Endothelial cell of umbilical vein (primary cell): Measurements from ENCODE around the gene CNKSR2. TPM values are rescaled to one million over a fixed set of nuclear protein-coding genes. Genes with fewer than 3 reads are reported as not detected.

Experiments used
- BruUV-seq: library from RNA; stranded (reverse); fragments of 400-500 nt; replicated peaks from 2 replicates; lab custom pipeline; 2021; lab: Mats Ljungman, UMichigan
- CTCF ChIA-PET: fragments of 300-600, 350-600 bp; sonication (Branson Sonifier 250); formaldehyde crosslinking; loops from one replicate; lab custom pipeline; 2021; ENCODE audit warnings: antibody characterized with exemption, inconsistent platforms; lab: Charles Lee
- POLR2A ChIA-PET: fragments of 300-600, 350-600 bp; sonication (Branson Sonifier 250); formaldehyde crosslinking; loops from one replicate; lab custom pipeline; 2021; ENCODE audit warnings: antibody characterized with exemption, inconsistent platforms; lab: Charles Lee
- DNase-seq: peaks from one replicate; pipeline ENCODE4 v3.0.0-alpha.2; 2011; ENCODE audit warnings: low read depth, low spot score
- FAIRE-seq: peaks from 2 replicates; lab custom pipeline; 2011; peaks lifted over from hg19 to GRCh38; lab: Jason Lieb, UNC
- H2AFZ ChIP-seq: 2 replicates; pipeline ENCODE4 v1.6.0; 2012; ENCODE audit warnings: low read depth, low read length, control low read depth, inconsistent platforms
- H3K27ac ChIP-seq: 2 replicates; pipeline ENCODE4 v1.5.1; 2011; ENCODE audit warnings: low read depth, mild to moderate bottlenecking, control low read depth, low read length, moderate library complexity; ENCODE audit not compliant: insufficient read depth
- H3K27me3 ChIP-seq, 2 experiments: 2 replicates each; pipeline versions ENCODE4 v1.6.0 to v1.6.1; 2011; ENCODE audit warnings: low read length in 2 of 2, mixed read lengths in 1 of 2; ENCODE audit not compliant: control insufficient read depth in 2 of 2, insufficient read depth in 2 of 2
- H3K36me3 ChIP-seq, 2 experiments: 2 replicates in 1 of 2; 3 replicates in 1 of 2; pipeline ENCODE4 v1.5.1; 2011; ENCODE audit warnings: low read length in 2 of 2, mild to moderate bottlenecking in 1 of 2, moderate library complexity in 1 of 2; ENCODE audit not compliant: control insufficient read depth in 2 of 2, insufficient read depth in 2 of 2; ENCODE audit errors: extremely low read depth in 1 of 2
- H3K4me1 ChIP-seq: 3 replicates; pipeline ENCODE4 v1.5.1; 2011; ENCODE audit warnings: mild to moderate bottlenecking, low read length; ENCODE audit not compliant: control insufficient read depth, insufficient read depth; ENCODE audit errors: extremely low read depth
- H3K4me2 ChIP-seq: 2 replicates; pipeline ENCODE4 v1.6.1; 2011; ENCODE audit warnings: low read length, control low read depth, mixed read lengths; ENCODE audit not compliant: insufficient read depth
- H3K4me3 ChIP-seq, 3 experiments: fragments of 200-600 bp in 1 of 3; sonication (generic), shearing (Covaris generic) in 1 of 3; replicated peaks in 1 of 3; 2 replicates each; pipeline ENCODE4 v1.5.1; 2011 to 2016; ENCODE audit warnings: control low read depth in 3 of 3, low read length in 3 of 3, mild to moderate bottlenecking in 2 of 3, inconsistent platforms in 1 of 3, low read depth in 1 of 3, moderate library complexity in 1 of 3; ENCODE audit not compliant: insufficient read depth in 1 of 3
- H3K79me2 ChIP-seq: 2 replicates; pipeline ENCODE4 v1.6.0; 2012; ENCODE audit warnings: low read length, inconsistent platforms; ENCODE audit not compliant: control insufficient read depth, insufficient read depth
- H3K9ac ChIP-seq: replicated peaks from 2 replicates; pipeline ENCODE3; 2011; ENCODE audit warnings: low read length, control low read depth; ENCODE audit not compliant: insufficient read depth; ENCODE audit errors: extremely low read depth
- H3K9me1 ChIP-seq: replicated peaks from 3 replicates; pipeline ENCODE4 v1.6.0; 2011; ENCODE audit warnings: mild to moderate bottlenecking, low read length; ENCODE audit not compliant: control insufficient read depth, insufficient read depth; ENCODE audit errors: extremely low read depth
- H3K9me3 ChIP-seq: replicated peaks from 2 replicates; pipeline ENCODE4 v1.5.1; 2012; ENCODE audit warnings: low read length, inconsistent platforms; ENCODE audit not compliant: control insufficient read depth, insufficient read depth
- H4K20me1 ChIP-seq: replicated peaks from 2 replicates; pipeline ENCODE3; 2011; ENCODE audit warnings: mild to moderate bottlenecking, low read length; ENCODE audit not compliant: control insufficient read depth, insufficient read depth; ENCODE audit errors: extremely low read depth
- EZH2 ChIP-seq: IDR thresholded peaks from 2 replicates; pipeline ENCODE4 v1.6.1; 2012; ENCODE audit warnings: borderline replicate concordance, low read depth, mild to moderate bottlenecking, moderate library complexity, low read length, inconsistent platforms; ENCODE audit not compliant: severe bottlenecking
- FOS ChIP-seq: IDR thresholded peaks from 2 replicates; pipeline ENCODE4 v1.6.1; 2011; ENCODE audit warnings: mild to moderate bottlenecking, low read length, moderate library complexity, borderline replicate concordance; ENCODE audit not compliant: insufficient read depth
- GATA2 ChIP-seq: IDR thresholded peaks from 2 replicates; pipeline ENCODE4 v1.7.0; 2011; ENCODE audit warnings: low read depth, mild to moderate bottlenecking, moderate library complexity, mixed read lengths, low read length; ENCODE audit not compliant: insufficient read length, insufficient read depth
- JUN ChIP-seq: IDR thresholded peaks from 2 replicates; pipeline ENCODE4 v1.6.1; 2011; ENCODE audit warnings: borderline replicate concordance, low read depth; ENCODE audit not compliant: insufficient read length, insufficient read depth
- MAX ChIP-seq: IDR thresholded peaks from 2 replicates; pipeline ENCODE4 v1.6.1; 2011; ENCODE audit not compliant: insufficient read depth, insufficient read length
- MYC ChIP-seq: IDR thresholded peaks from one replicate; pipeline ENCODE4 v1.6.1; 2011; ENCODE audit warnings: mild to moderate bottlenecking, low read depth, low read length
- POLR2A ChIP-seq: IDR thresholded peaks from 2 replicates; pipeline ENCODE4 v1.6.1; 2012; ENCODE audit warnings: low read depth, mild to moderate bottlenecking, control low read depth, low read length
- POLR2AphosphoS5 ChIP-seq: IDR thresholded peaks from 2 replicates; pipeline ENCODE4 v1.6.1; 2012; ENCODE audit warnings: low read depth, mild to moderate bottlenecking, control low read depth, low read length, moderate library complexity; ENCODE audit not compliant: insufficient read depth
- dilution Hi-C: fragments of 300-500 bp; cut with MboI; formaldehyde crosslinking; loops from one replicate; pipeline ENCODE4 v1.15.0; 2019; ENCODE audit warnings: low sequenced_read_pairs; ENCODE audit not compliant: extremely low pct_ligation_motif_present
- intact Hi-C: fragments of 100-400 bp; cut with micrococcal nuclease; formaldehyde crosslinking; loops from one replicate; pipeline ENCODE4 v1.10.0; 2022
- polyA plus RNA-seq, 4 experiments: library from polyadenylated mRNA; depleted of rRNA in 3 of 4; stranded (reverse) in 3 of 4; unstranded in 1 of 4; fragments of >200 nt; gene quantifications; 2 replicates each; pipeline versions ENCODE4 v1.2.1 to v1.2.3, GENCODE V29; 2011 to 2012; ENCODE audit warnings: missing spikeins in 1 of 4
- total RNA-seq: library from RNA; stranded (reverse); gene quantifications from 2 replicates; pipeline ENCODE4 v1.2.3, GENCODE V29; 2021
- TF ChIP-seq, protein P1 (sequence below), 2 donors: IDR thresholded peaks; 1 replicate in 1 of 2; 2 replicates in 1 of 2; pipeline ENCODE4 v1.5.1; 2011; ENCODE audit warnings: low read length in 2 of 2, mild to moderate bottlenecking in 2 of 2, moderate library complexity in 2 of 2, control low read depth in 1 of 2, inconsistent platforms in 1 of 2, low read depth in 1 of 2; ENCODE audit not compliant: insufficient read depth in 1 of 2; ENCODE audit errors: extremely low read depth in 1 of 2

CNKSR2 gene
- total and polyA plus RNA-seq, 2 donors (not counting 3 experiments of a cell fraction or from before 2014, with no cell fraction given): 0.13 TPM; not detected in 1

- Histone ChIP-seq H3K4me1 (no peaks in the 10 kb centered on the region), H3K27ac (no peak overlapping the region), H3K79me2 (no peaks in the 10 kb centered on the region), H3K9ac (no peak overlapping the region), H3K36me3 (no peaks in the 10 kb centered on the region), H3K9me1 (no peaks in the 10 kb centered on the region), H3K4me3 (no peak overlapping the region), H4K20me1 (no peaks in the 10 kb centered on the region), H2AFZ (no peak overlapping the region), H3K9me3 (no peaks in the 10 kb centered on the region), H3K27me3 (no peaks in the 10 kb centered on the region), H3K4me2 (no peak overlapping the region)
- no TSS peak for BruUV-seq
- TF ChIP-seq JUN: no peak
- TF ChIP-seq MAX: no peak
- TF ChIP-seq, protein P1, sequence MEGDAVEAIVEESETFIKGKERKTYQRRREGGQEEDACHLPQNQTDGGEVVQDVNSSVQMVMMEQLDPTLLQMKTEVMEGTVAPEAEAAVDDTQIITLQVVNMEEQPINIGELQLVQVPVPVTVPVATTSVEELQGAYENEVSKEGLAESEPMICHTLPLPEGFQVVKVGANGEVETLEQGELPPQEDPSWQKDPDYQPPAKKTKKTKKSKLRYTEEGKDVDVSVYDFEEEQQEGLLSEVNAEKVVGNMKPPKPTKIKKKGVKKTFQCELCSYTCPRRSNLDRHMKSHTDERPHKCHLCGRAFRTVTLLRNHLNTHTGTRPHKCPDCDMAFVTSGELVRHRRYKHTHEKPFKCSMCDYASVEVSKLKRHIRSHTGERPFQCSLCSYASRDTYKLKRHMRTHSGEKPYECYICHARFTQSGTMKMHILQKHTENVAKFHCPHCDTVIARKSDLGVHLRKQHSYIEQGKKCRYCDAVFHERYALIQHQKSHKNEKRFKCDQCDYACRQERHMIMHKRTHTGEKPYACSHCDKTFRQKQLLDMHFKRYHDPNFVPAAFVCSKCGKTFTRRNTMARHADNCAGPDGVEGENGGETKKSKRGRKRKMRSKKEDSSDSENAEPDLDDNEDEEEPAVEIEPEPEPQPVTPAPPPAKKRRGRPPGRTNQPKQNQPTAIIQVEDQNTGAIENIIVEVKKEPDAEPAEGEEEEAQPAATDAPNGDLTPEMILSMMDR (IDR thresholded peaks at IDR 0.05; ENCODE audit: extremely low read depth in 1 of 2, insufficient read depth in 1 of 2, low read depth in 1 of 2, low read length in 2 of 2): no peak
- no peak for TF ChIP-seq MYC
- TF ChIP-seq GATA2: no peak
- TF ChIP-seq POLR2A: no peak
- no peak for TF ChIP-seq EZH2
- no peak for TF ChIP-seq FOS
- no peak for TF ChIP-seq POLR2AphosphoS5
- intact Hi-C loops (no loop called here), dilution Hi-C loops (no loop called here)
- POLR2A ChIA-PET: no interaction called here
- CTCF ChIA-PET: no interaction called here
- DNase-seq: peak; percentile 34
- peak; percentile 58 for FAIRE-seq
Observed at GRCh38 chrX:21487832-21488231, 113.6 kb downstream of the CNKSR2 start.
